Spleen (tissue), 7 donors: ENCODE data around the gene DNAH12.

ENCODE experiments used
- POLR2AphosphoS5 ChIP-seq, 3 donors: sonication (generic); formaldehyde crosslinking; IDR thresholded peaks; one replicate each; pipeline ENCODE4 v1.5.1; 2017; ENCODE audit warnings: antibody characterized with exemption in 3 of 3
- TF ChIP-seq, protein P1 (sequence below), 11 experiments: fragments of 200-600 bp in 7 of 11; fragments of 450-650 bp in 4 of 11; sonication (generic) in 4 of 11; IDR thresholded peaks in 8 of 11; conservative IDR thresholded peaks in 3 of 11; 1 replicate in 7 of 11; 2 replicates in 4 of 11; pipeline versions ENCODE4 v1.4.0 to v1.8.0; 2016 to 2021; ENCODE audit warnings: antibody characterized with exemption in 11 of 11, inconsistent platforms in 4 of 11, mild to moderate bottlenecking in 1 of 11
- donor health status: DM: no; HTN: no; CAD: no; lungs with moderate emphysema.
- donor health status: DM: no; HTN: no; CAD: no.
- donor health status: DM: no; HTN: no; CAD: no.

DNA sequence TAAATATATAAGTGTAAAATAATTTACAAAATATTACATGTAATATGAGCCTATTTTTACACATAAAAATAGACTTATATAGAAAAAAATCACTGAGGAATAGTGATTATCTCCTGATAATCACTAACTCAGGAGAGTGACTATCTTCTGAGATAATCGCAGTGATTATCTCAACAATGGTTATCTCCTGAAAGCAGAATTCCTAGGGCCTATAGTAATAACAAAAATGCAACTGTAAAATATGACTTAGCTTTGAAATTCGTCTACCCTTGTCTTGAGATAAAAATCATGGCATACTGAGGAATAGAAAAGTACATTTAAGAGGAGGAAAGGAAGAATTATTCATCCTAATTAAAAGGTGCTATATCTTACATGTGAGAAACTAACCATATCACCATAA, 134.7 kb downstream of the DNAH12 start:
- TF ChIP-seq POLR2AphosphoS5 (IDR thresholded peaks at IDR 0.05): no peak
- TF ChIP-seq, protein P1, sequence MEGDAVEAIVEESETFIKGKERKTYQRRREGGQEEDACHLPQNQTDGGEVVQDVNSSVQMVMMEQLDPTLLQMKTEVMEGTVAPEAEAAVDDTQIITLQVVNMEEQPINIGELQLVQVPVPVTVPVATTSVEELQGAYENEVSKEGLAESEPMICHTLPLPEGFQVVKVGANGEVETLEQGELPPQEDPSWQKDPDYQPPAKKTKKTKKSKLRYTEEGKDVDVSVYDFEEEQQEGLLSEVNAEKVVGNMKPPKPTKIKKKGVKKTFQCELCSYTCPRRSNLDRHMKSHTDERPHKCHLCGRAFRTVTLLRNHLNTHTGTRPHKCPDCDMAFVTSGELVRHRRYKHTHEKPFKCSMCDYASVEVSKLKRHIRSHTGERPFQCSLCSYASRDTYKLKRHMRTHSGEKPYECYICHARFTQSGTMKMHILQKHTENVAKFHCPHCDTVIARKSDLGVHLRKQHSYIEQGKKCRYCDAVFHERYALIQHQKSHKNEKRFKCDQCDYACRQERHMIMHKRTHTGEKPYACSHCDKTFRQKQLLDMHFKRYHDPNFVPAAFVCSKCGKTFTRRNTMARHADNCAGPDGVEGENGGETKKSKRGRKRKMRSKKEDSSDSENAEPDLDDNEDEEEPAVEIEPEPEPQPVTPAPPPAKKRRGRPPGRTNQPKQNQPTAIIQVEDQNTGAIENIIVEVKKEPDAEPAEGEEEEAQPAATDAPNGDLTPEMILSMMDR (IDR thresholded peaks at IDR 0.05 in 8 of 11, conservative IDR thresholded peaks at IDR 0.05 in 3 of 11): no peak
